Thymus (tissue), 11 donors: ENCODE data around the gene CCNT1. TPM values are rescaled to one million over a fixed set of nuclear protein-coding genes. Genes with fewer than 3 reads are reported as not detected.
"Not testable (repeated sequence)": the region's sequence is repeated elsewhere in the genome, so short reads cannot be mapped to it uniquely, and the experiment has no call there.

Source experiments
- DNase-seq, 9 donors: peaks; one replicate each; pipeline ENCODE4 v3.0.0-alpha.2; 2013; ENCODE audit warnings: low spot score in 9 of 9, low read depth in 6 of 9, missing footprints in 1 of 9
- H3K27ac ChIP-seq, 2 donors: one replicate each; pipeline ENCODE4 v1.5.1; 2013; ENCODE audit warnings: control low read depth in 1 of 2, low read depth in 1 of 2, low read length in 1 of 2, mild to moderate bottlenecking in 1 of 2, moderate library complexity in 1 of 2
- H3K27me3 ChIP-seq, 2 donors: one replicate each; pipeline ENCODE4 v1.5.1; 2013; ENCODE audit warnings: low read length in 1 of 2; ENCODE audit not compliant: control insufficient read depth in 2 of 2, insufficient read depth in 1 of 2
- H3K36me3 ChIP-seq, 2 donors: one replicate each; pipeline ENCODE4 v1.5.1; 2013; ENCODE audit warnings: low read length in 1 of 2, mild to moderate bottlenecking in 1 of 2, moderate library complexity in 1 of 2; ENCODE audit not compliant: control insufficient read depth in 2 of 2, insufficient read depth in 2 of 2
- H3K4me1 ChIP-seq, 2 donors: one replicate each; pipeline ENCODE4 v1.5.1; 2013; ENCODE audit warnings: low read length in 2 of 2; ENCODE audit not compliant: control insufficient read depth in 2 of 2, insufficient read depth in 2 of 2
- H3K4me3 ChIP-seq, 2 donors: one replicate each; pipeline ENCODE4 v1.5.1; 2013; ENCODE audit warnings: low read length in 2 of 2, control low read depth in 1 of 2, mild to moderate bottlenecking in 1 of 2
- H3K9me3 ChIP-seq, 2 donors: one replicate each; pipeline ENCODE4 v1.5.1; 2013; ENCODE audit warnings: low read length in 1 of 2, mild to moderate bottlenecking in 1 of 2; ENCODE audit not compliant: control insufficient read depth in 2 of 2, insufficient read depth in 1 of 2
- WGBS: extraction: QIAGEN DNeasy Blood & Tissue Kit; methylation state at CpG from one replicate; pipeline ENCODE4 v1.1.7; 2013; 5-methylcytosine and 5-hydroxymethylcytosine counted together
- polyA plus RNA-seq: library from polyadenylated mRNA; stranded (reverse); fragments of 200-250 nt; gene quantifications from one replicate; pipeline ENCODE4 v1.2.3, GENCODE V29; 2013
- total RNA-seq: library from RNA; stranded (reverse); fragments of 120-200 nt; gene quantifications from one replicate; pipeline ENCODE4 v1.2.4, GENCODE V29; 2013
- donor health status: healthy.

Gene CCNT1
- total and polyA plus RNA-seq, 2 donors = 9.2 to 21.8 TPM

DNA sequence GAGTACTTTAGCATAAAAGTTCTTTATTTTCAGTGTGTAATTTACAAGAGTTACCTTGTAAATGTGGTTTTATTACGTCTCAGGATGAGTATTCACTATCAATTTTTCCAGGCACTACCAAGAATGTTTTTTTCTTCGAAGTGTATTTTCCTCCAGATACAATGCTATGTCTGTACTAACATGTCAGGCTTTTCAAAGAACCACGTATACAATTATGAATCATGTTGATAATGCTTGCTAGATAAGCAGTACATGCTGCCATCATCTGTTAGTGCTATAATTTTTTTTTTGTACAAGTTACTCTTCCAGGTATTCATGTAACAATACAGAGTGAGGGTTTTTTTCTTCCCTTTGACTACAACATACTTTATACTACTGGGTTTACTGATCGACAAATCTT lies 28.9 kb downstream of the CCNT1 start:
- 96% methylated on average over 4 of the region's 4 CpGs for WGBS
- Histone ChIP-seq H3K36me3 (peaks cover 0 to 37% of the 10 kb centered on the region in 2 donors), H3K4me3 (no peak overlapping the region), H3K9me3 (no peaks in the 10 kb centered on the region), H3K27ac (no peak overlapping the region), H3K27me3 (no peaks in the 10 kb centered on the region), H3K4me1 (no peaks in the 10 kb centered on the region)
- no peak for DNase-seq

DNA sequence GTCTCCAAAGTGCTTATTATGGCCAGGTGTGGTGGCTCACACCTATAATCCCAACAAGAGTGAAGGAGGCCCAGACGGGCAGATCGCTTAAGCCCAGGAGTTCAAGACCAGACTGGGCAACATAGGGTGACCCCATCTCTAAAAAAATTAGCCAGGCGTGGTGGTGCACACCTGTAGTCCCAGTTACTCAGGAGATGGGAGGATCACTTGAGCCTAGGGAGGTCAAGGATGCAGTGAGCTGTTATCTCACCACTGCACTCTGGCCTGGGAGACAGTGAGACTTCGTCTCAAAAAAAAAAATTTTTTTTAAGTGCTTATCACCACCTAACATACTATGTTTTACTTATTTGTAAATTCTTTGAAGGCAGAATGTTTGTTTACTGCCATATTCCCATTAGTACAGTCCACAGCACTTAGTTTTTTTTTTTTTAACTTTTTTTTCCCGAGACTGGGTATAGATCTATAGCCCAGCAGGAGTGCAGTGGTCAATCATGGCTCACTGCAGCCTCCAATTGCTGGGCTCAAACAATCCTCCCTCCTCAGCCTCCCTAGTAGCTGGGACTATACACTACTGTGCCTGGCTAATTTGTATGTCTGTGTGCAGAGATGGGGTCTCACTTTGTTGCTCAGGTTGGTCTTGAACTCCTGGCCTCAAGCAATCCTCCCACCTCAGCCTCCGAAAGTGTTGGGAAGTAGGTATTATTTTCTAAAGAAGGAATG lies 29.7 kb downstream of the CCNT1 start:
- Histone ChIP-seq H3K4me3 (no peak overlapping the region), H3K27me3 (no peaks in the 10 kb centered on the region), H3K27ac (no peak overlapping the region), H3K9me3 (no peaks in the 10 kb centered on the region), H3K36me3 (peaks cover 0 to 30% of the 10 kb centered on the region in 2 donors), H3K4me1 (no peaks in the 10 kb centered on the region)
- WGBS = 97% methylated on average over 6 of the region's 6 CpGs
- DNase-seq = no peak

- H3K4me3 ChIP-seq = no peak overlapping the region
- no peak for DNase-seq
- H3K9me3 ChIP-seq = no peaks in the 10 kb centered on the region
- peaks cover 0 to 2% of the 10 kb centered on the region in 2 donors for H3K4me1 ChIP-seq
- 77% methylated on average over 3 of the region's 3 CpGs for WGBS
- no peak overlapping the region for H3K27ac ChIP-seq
- H3K27me3 ChIP-seq = no peaks in the 10 kb centered on the region
- peaks cover 0 to 23% of the 10 kb centered on the region in 2 donors for H3K36me3 ChIP-seq
Observed at GRCh38 chr12:48686037-48686595, 30.4 kb downstream of the CCNT1 start.

DNA sequence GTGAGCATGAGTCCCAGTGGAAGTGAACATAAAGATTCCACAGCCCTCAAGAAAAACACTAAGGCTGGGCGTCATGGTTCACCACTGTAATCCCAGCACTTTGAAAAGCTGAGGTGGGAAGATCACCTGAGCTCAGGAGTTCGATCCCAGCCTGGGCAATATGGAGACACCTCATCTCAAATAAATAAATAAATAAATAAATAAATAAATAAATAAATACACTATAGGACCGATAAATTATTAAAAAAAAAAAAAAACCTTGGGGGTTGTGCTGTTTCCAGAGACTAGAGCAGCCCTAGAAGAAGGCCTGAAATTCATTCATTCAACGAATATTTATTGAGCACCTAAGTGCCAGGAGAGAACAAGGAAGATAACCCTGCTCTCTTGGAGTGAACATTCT lies 33.0 kb downstream of the CCNT1 start:
- DNase-seq = no peak
- Histone ChIP-seq H3K36me3 (peaks cover 13 to 21% of the 10 kb centered on the region in 2 donors), H3K27ac (no peak overlapping the region), H3K9me3 (no peaks in the 10 kb centered on the region), H3K4me3 (no peak overlapping the region), H3K27me3 (no peaks in the 10 kb centered on the region), H3K4me1 (peaks cover 13 to 19% of the 10 kb centered on the region in 2 donors)
- 99% methylated on average over 4 of the region's 4 CpGs for WGBS

DNA sequence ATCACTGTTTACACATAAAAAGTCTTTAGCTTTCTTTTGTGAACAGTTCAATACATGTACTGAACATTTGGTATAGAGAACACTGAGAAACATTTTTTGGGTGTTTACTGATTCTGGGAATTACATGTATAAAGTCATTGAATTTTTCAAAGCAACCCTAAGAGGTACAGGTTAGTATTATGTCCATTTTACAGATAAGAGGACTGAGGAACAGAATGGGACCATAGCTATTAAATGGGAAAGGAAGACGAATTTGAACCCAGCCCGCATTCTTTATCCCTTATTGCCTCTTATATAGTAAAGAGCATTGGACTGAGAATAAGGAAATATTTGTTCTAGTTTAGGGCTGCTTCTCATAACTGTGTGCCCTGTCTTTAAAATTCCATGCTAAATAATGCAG lies 33.6 kb downstream of the CCNT1 start:
- Histone ChIP-seq H3K9me3 (no peaks in the 10 kb centered on the region), H3K4me1 (peaks cover 13 to 19% of the 10 kb centered on the region in 2 donors), H3K36me3 (peaks cover 13 to 22% of the 10 kb centered on the region in 2 donors), H3K4me3 (peak overlapping the region; percentile 93 to 95), H3K27me3 (no peaks in the 10 kb centered on the region), H3K27ac (no peak overlapping the region)
- DNase-seq = no peak
- WGBS = 92% methylated on average over 2 of the region's 2 CpGs

- peak overlapping the region in 1 of 2 donors; percentile 86 for H3K27ac ChIP-seq
- not testable (repeated sequence) for H3K9me3 ChIP-seq, H3K27me3 ChIP-seq, DNase-seq
- H3K36me3 ChIP-seq = peaks cover 13 to 25% of the 10 kb centered on the region in 2 donors
- peak overlapping the region; percentile 93 to 95 for H3K4me3 ChIP-seq
- whole genome bisulfite sequencing = 17% methylated on average over 19 of the region's 19 CpGs
- H3K4me1 ChIP-seq = peaks cover 13 to 19% of the 10 kb centered on the region in 2 donors
Observed at GRCh38 chr12:48682533-48682905, 34.0 kb downstream of the CCNT1 start.

DNA sequence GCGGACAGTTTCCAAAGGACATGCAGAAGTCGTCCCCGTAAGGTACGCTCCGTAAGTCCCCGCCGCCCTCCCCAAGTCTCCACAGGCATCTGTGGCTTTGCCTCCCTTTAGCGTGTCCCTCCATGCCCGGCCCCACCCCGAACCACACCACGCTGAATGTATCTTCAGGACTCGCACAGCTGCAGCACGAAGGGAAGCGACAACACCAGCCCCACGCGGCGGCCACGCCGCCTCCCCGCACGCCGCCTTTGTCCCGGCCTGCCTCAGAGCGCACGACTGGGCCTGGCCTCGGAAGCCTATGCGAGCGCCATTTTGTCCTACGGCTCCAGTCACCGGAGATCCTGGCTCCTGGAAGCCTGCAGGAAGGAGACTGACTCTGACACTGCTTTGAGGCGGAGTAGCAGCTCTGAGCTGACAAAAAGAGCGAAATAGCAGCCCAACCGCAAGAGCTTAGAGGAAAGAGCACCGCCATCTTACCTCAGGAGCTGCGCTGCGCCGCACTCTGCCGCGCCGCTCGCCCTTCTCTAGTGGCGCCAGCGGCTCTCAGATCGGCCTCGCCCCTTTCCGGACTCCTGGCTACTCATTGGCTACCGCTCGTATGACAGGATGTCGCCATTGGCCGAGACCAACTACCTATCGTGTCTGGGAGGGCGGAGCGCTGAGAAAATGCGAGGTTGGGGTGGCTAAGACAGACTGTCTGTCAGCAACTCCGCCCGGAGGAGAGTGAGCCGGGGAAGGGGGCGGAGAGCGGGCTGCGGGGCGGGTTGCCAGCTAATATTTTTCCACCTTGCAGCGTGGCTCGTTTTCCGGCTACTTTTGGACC lies 34.6 kb downstream of the CCNT1 start, which contains the start of gene KANSL2:
KANSL2 (minus strand) TSS at position 529 of the 823 bp plus-strand sequence. CDS start 606 bp downstream, outside the sequence.
- peak within 1 kb of the TSS; percentile 98 to 99 for H3K27ac ChIP-seq
- WGBS = under 1% methylated on average over 64 of the region's 64 CpGs
- H3K36me3 ChIP-seq = peaks cover 18 to 28% of the 10 kb centered on the region in 2 donors
- H3K4me1 ChIP-seq = peaks cover 13 to 19% of the 10 kb centered on the region in 2 donors
- H3K27me3 ChIP-seq = no peaks in the 10 kb centered on the region
- no peaks in the 10 kb centered on the region for H3K9me3 ChIP-seq
- peak; percentile 87 to 99 (median 96) for DNase-seq
- peak within 1 kb of the TSS; percentile 93 to 95 for H3K4me3 ChIP-seq

DNA sequence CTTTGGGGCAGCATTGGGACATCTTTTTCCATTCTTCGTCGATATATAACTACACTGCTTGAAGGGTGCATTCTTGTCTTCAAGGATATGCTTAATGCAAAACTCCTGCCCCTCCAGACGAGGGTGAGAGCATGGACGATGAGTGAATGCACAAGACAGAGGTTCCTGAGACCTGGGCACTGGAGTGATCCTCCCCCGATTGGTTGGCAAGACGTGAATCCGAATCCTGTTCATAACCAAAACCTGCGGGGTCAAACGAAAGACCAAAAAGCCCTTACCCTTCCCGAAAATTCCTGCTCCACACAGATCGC lies 35.2 kb downstream of the CCNT1 start:
- H3K4me1 ChIP-seq = peaks cover 13 to 19% of the 10 kb centered on the region in 2 donors
- H3K4me3 ChIP-seq = peak overlapping the region; percentile 93 to 95
- H3K36me3 ChIP-seq = peaks cover 18 to 31% of the 10 kb centered on the region in 2 donors
- H3K9me3 ChIP-seq = no peaks in the 10 kb centered on the region
- 4% methylated on average over 11 of the region's 11 CpGs for WGBS
- H3K27me3 ChIP-seq = no peaks in the 10 kb centered on the region
- peak in 1 of 9 donors; percentile 21 for DNase-seq
- H3K27ac ChIP-seq = peak overlapping the region; percentile 98 to 99

GRCh38 chr12:48680861-48681260 lies 35.6 kb downstream of the CCNT1 start:
- WGBS = 92% methylated on average over 13 of the region's 13 CpGs
- Histone ChIP-seq H3K27me3 (no peaks in the 10 kb centered on the region), H3K4me3 (peak overlapping the region; percentile 93 to 95), H3K9me3 (no peaks in the 10 kb centered on the region), H3K4me1 (peaks cover 13 to 19% of the 10 kb centered on the region in 2 donors), H3K36me3 (peaks cover 23 to 35% of the 10 kb centered on the region in 2 donors), H3K27ac (no peak overlapping the region)
- no peak for DNase-seq
